GM12878 (cell line): ENCODE measurements around the gene THRB. TPM values are rescaled to one million over a fixed set of nuclear protein-coding genes. Genes with fewer than 3 reads are reported as not detected.

Experiments
- ATAC-seq: fragments of 200-7000 bp; cut with Tn5 transposase; 3 replicates; pipeline ENCODE4 v1.9.1; 2020; ENCODE audit warnings: mild to moderate bottlenecking, moderate library complexity
- BruUV-seq: library from RNA; stranded (reverse); fragments of 400-500 nt; replicated peaks from 2 replicates; lab custom pipeline; 2021; lab: Mats Ljungman, UMichigan
- CTCF ChIA-PET: fragments of 300-600 bp; sonication (Branson Sonifier 250); formaldehyde crosslinking; extraction: SDS; loops from one replicate; lab custom pipeline; 2021; ENCODE audit warnings: inconsistent platforms; lab: Yijun Ruan, JAX
- POLR2A ChIA-PET: fragments of 350-600 bp; formaldehyde crosslinking; extraction: SDS; loops from one replicate; lab custom pipeline; 2021; ENCODE audit warnings: inconsistent platforms; lab: Charles Lee
- RAD21 ChIA-PET: fragments of 300-600 bp; sonication (Branson Sonifier 250); formaldehyde crosslinking; loops from one replicate; lab custom pipeline; 2023; ENCODE audit warnings: antibody characterized with exemption; ENCODE audit not compliant: unreplicated experiment; lab: Charles Lee
- SMC1A ChIA-PET: fragments of 300-600 bp; sonication (Branson Sonifier 250); formaldehyde crosslinking; loops from one replicate; lab custom pipeline; 2023; ENCODE audit not compliant: unreplicated experiment, uncharacterized antibody; lab: Charles Lee
- DNase-seq: peaks from one replicate; pipeline ENCODE4 v3.0.0-alpha.2; 2011; ENCODE audit warnings: low read depth, low spot score
- FAIRE-seq: peaks from 3 replicates; lab custom pipeline; 2011; peaks lifted over from hg19 to GRCh38; lab: Jason Lieb, UNC
- H2AFZ ChIP-seq: 2 replicates; pipeline ENCODE4 v1.6.0; 2011; ENCODE audit warnings: low read depth, low read length, control low read depth; ENCODE audit not compliant: control insufficient read depth
- H3K27ac ChIP-seq: 2 replicates; pipeline ENCODE4 v1.5.1; 2011; ENCODE audit warnings: control low read depth; ENCODE audit not compliant: control insufficient read depth, insufficient read depth
- H3K27me3 ChIP-seq, 2 experiments: replicated peaks in 1 of 2; 2 replicates each; pipeline versions ENCODE4 v1.6.0 to v1.6.1; 2011; ENCODE audit warnings: low read length in 1 of 2; ENCODE audit not compliant: control insufficient read depth in 2 of 2, insufficient read depth in 2 of 2
- H3K36me3 ChIP-seq, 2 experiments: 2 replicates each; pipeline ENCODE4 v1.5.1; 2011; ENCODE audit warnings: low read length in 1 of 2; ENCODE audit not compliant: control insufficient read depth in 2 of 2, insufficient read depth in 2 of 2
- H3K4me1 ChIP-seq: 2 replicates; pipeline ENCODE4 v1.6.1; 2011; ENCODE audit warnings: mild to moderate bottlenecking, low read length, moderate library complexity, mixed read lengths; ENCODE audit not compliant: control insufficient read depth, insufficient read depth
- H3K4me2 ChIP-seq: 2 replicates; pipeline ENCODE4 v1.6.0; 2011; ENCODE audit warnings: control low read depth; ENCODE audit not compliant: control insufficient read depth, insufficient read depth
- H3K4me3 ChIP-seq: fragments of 200-600 bp; sonication (generic); 2 replicates; pipeline ENCODE4 v1.5.1; 2016
- H3K79me2 ChIP-seq: 2 replicates; pipeline ENCODE4 v1.6.0; 2011; ENCODE audit warnings: low read length; ENCODE audit not compliant: control insufficient read depth, insufficient read depth
- H3K9ac ChIP-seq: 2 replicates; pipeline ENCODE4 v1.8.0; 2011; ENCODE audit warnings: low read length, control low read depth, mixed read lengths; ENCODE audit not compliant: control insufficient read depth, insufficient read depth
- H3K9me3 ChIP-seq: replicated peaks from 3 replicates; pipeline ENCODE4 v1.5.1; 2011; ENCODE audit warnings: mild to moderate bottlenecking, low read length; ENCODE audit not compliant: control insufficient read depth, insufficient read depth
- H4K20me1 ChIP-seq: 2 replicates; pipeline ENCODE4 v1.6.0; 2011; ENCODE audit not compliant: control insufficient read depth, insufficient read depth
- BCL11A ChIP-seq: IDR thresholded peaks from 2 replicates; pipeline ENCODE4 v1.6.1; 2011; ENCODE audit warnings: low read depth, low read length
- CBX5 ChIP-seq: sonication (generic); IDR thresholded peaks from 2 replicates; pipeline ENCODE4 v1.6.1; 2016; ENCODE audit warnings: low read depth, moderate library complexity, mild to moderate bottlenecking, inconsistent platforms
- CREB1 ChIP-seq: IDR thresholded peaks from 2 replicates; pipeline ENCODE4 v1.6.1; 2012; ENCODE audit warnings: low read depth, mild to moderate bottlenecking, inconsistent platforms
- IRF4 ChIP-seq: IDR thresholded peaks from 2 replicates; pipeline ENCODE4 v1.6.1; 2011; ENCODE audit warnings: low read depth, low read length
- PAX8 ChIP-seq: fragments of 450-650 bp; IDR thresholded peaks from 2 replicates; pipeline ENCODE4 v1.6.1; 2017; ENCODE audit warnings: mild to moderate bottlenecking, moderate library complexity
- POLR2A ChIP-seq: IDR thresholded peaks from 2 replicates; pipeline ENCODE4 v1.6.1; 2011; ENCODE audit warnings: low read depth, mild to moderate bottlenecking, low read length
- SRF ChIP-seq, 2 experiments: IDR thresholded peaks; 2 replicates each; pipeline ENCODE4 v1.6.1; 2011; ENCODE audit warnings: low read depth in 2 of 2, low read length in 2 of 2, mild to moderate bottlenecking in 1 of 2, moderate library complexity in 1 of 2
- WGBS: methylation state at CpG from one replicate; pipeline ENCODE4 v1.1.6; 2016; ENCODE audit warnings: low lambda C conversion rate; ENCODE audit not compliant: insufficient replicate concordance, insufficient coverage; ENCODE audit errors: missing lambda C conversion rate; 5-methylcytosine and 5-hydroxymethylcytosine counted together
- in situ Hi-C: fragments of 300-500 bp; cut with MboI; formaldehyde crosslinking; loops from 9 replicates; pipeline ENCODE4 v1.14.3; 2018; ENCODE audit warnings: mixed read lengths
- intact Hi-C: fragments of 100-400 bp; cut with micrococcal nuclease; formaldehyde crosslinking; loops from one replicate; pipeline ENCODE4 v1.14.2; 2022; ENCODE audit not compliant: unreplicated experiment
- polyA plus RNA-seq, 11 experiments: library from polyadenylated mRNA; depleted of rRNA in 4 of 11; unstranded in 6 of 11; stranded (reverse) in 5 of 11; fragments of >200 nt; fragmentation: Nextera tagmentation in 4 of 11; fragmentation: Illumina TruSeq in 1 of 11; extraction: Ambion mirVana in 4 of 11; extraction: Trizol in 1 of 11; gene quantifications; 1 replicate in 1 of 11; 2 replicates in 10 of 11; pipeline versions ENCODE4 v1.2.1 to v1.2.3, GENCODE V29; 2011 to 2016; ENCODE audit warnings: inconsistent platforms in 2 of 11, missing spikeins in 2 of 11, low read depth in 1 of 11
- total RNA-seq, 4 experiments: library from RNA; depleted of rRNA in 3 of 4; stranded (reverse); fragments of >200 nt in 3 of 4; fragmentation: Illumina TruSeq in 1 of 4; extraction: Trizol in 1 of 4; gene quantifications; 2 replicates each; pipeline versions ENCODE4 v1.2.1 to v1.2.3, GENCODE V29; 2013 to 2021

Gene THRB
- total and polyA plus RNA-seq, 10 of the 15 experiments (the other 5 are each of a cell fraction or from before 2014, with no cell fraction given), result 0.05 TPM; not detected in 9

GRCh38 chr3:24235121-24235520, 259.5 kb downstream of the THRB start (continued):
- TF ChIP-seq SRF (IDR thresholded peaks at IDR 0.05; ENCODE audit: low read depth in 2 of 2, low read length in 2 of 2) (no peak), CREB1 (no peak), POLR2A (no peak)

- ChIA-PET RAD21 (no interaction called here), CTCF (no interaction called here), POLR2A (no interaction called here), SMC1A (interaction anchor here (0.7 to 0.9 kb wide), 2 partner anchors 9 to 90 kb away, joined by 3 read pairs; no protein-coding TSS in a partner anchor)
- FAIRE-seq (no peak), ATAC-seq (no peak), DNase-seq (no peak)
- BruUV-seq, result no TSS peak
- no peaks in the 10 kb centered on the region for H4K20me1 ChIP-seq
- TF ChIP-seq IRF4 (no peak), PAX8 (no peak), CREB1 (no peak), CBX5 (no peak), BCL11A (no peak)
- no peaks in the 10 kb centered on the region; a peak in 1 of 4 replicates for H3K27me3 ChIP-seq
- 89% methylated on average over 1 of the region's 1 CpG for WGBS
- no peaks in the 10 kb centered on the region for H3K36me3 ChIP-seq
- H3K4me1 ChIP-seq, result no peaks in the 10 kb centered on the region
- in situ Hi-C loops, result no loop called here
- H3K27ac ChIP-seq, result no peak overlapping the region
- H3K9ac ChIP-seq, result no peak overlapping the region
- no peaks in the 10 kb centered on the region for H3K79me2 ChIP-seq
- H3K9me3 ChIP-seq, result no peaks in the 10 kb centered on the region
- no peak overlapping the region for H3K4me2 ChIP-seq
- intact Hi-C loops, result no loop called here
- no peak overlapping the region for H2AFZ ChIP-seq
- H3K4me3 ChIP-seq, result no peak overlapping the region
Measured at GRCh38 chr3:24232784-24233183, 261.9 kb downstream of the THRB start.
